B cell (primary cell): ENCODE measurements around the gene PRLHR. TPM values are rescaled to one million over a fixed set of nuclear protein-coding genes. Genes with fewer than 3 reads are reported as not detected.

Source experiments
- ATAC-seq: fragments of 200-7000 bp; cut with Tn5 transposase; one replicate; pipeline ENCODE4 v1.10.0; 2021; ENCODE audit warnings: low read depth, mild to moderate bottlenecking, moderate number of reproducible peaks, moderate library complexity
- CTCF ChIA-PET: fragments of 350-600 bp; sonication (Branson Sonifier 250); formaldehyde crosslinking; loops from one replicate; lab custom pipeline; 2021; ENCODE audit warnings: antibody characterized with exemption, inconsistent platforms; lab: Charles Lee
- POLR2A ChIA-PET: fragments of 350-600 bp; sonication (Branson Sonifier 250); formaldehyde crosslinking; loops from one replicate; lab custom pipeline; 2021; ENCODE audit warnings: antibody characterized with exemption; lab: Charles Lee
- DNase-seq: peaks from one replicate; pipeline ENCODE4 v3.0.0; 2013
- H2AFZ ChIP-seq: 2 replicates; pipeline ENCODE4 v1.6.1; 2012; ENCODE audit warnings: mild to moderate bottlenecking, low read depth, low read length; ENCODE audit not compliant: insufficient read depth, poor library complexity, severe bottlenecking
- H3K27ac ChIP-seq, 2 donors: 1 replicate in 1 of 2; 2 replicates in 1 of 2; pipeline ENCODE4 v1.5.1; 2012 to 2013; ENCODE audit warnings: low read length in 2 of 2, mild to moderate bottlenecking in 2 of 2, moderate library complexity in 1 of 2
- H3K27me3 ChIP-seq, 4 experiments: fragments of 200-600 bp in 1 of 4; sonication (generic) in 1 of 4; replicated peaks in 1 of 4; 1 replicate in 2 of 4; 2 replicates in 2 of 4; pipeline versions ENCODE4 v1.6.1 to v1.7.0; 2013 to 2016; ENCODE audit warnings: low read length in 3 of 4, mild to moderate bottlenecking in 2 of 4, mixed read lengths in 1 of 4, moderate library complexity in 1 of 4; ENCODE audit not compliant: insufficient read depth in 4 of 4, control insufficient read depth in 3 of 4; ENCODE audit errors: control extremely low read depth in 1 of 4
- H3K36me3 ChIP-seq, 2 experiments: replicated peaks in 1 of 2; 1 replicate in 1 of 2; 2 replicates in 1 of 2; pipeline versions ENCODE4 v1.6.1 to v1.7.1; 2013; ENCODE audit warnings: low read length in 1 of 2; ENCODE audit not compliant: insufficient read depth in 2 of 2, control insufficient read depth in 1 of 2; ENCODE audit errors: control extremely low read depth in 1 of 2, extremely low read depth in 1 of 2
- H3K4me1 ChIP-seq, 2 donors: fragments of 200-600 bp in 1 of 2; sonication (generic) in 1 of 2; 1 replicate in 1 of 2; 2 replicates in 1 of 2; pipeline versions ENCODE4 v1.5.1 to v1.6.1; 2013 to 2017; ENCODE audit warnings: low read length in 2 of 2; ENCODE audit not compliant: control insufficient read depth in 2 of 2, insufficient read depth in 2 of 2
- H3K4me2 ChIP-seq: replicated peaks from 2 replicates; pipeline ENCODE3; 2012; ENCODE audit warnings: mild to moderate bottlenecking, low read depth, low read length; ENCODE audit not compliant: poor library complexity, severe bottlenecking
- H3K4me3 ChIP-seq, 5 experiments: fragments of 200-600 bp in 1 of 5; sonication (generic) in 1 of 5; 1 replicate in 3 of 5; 2 replicates in 2 of 5; pipeline versions ENCODE4 v1.5.1 to v1.7.0; 2011 to 2016; ENCODE audit warnings: low read length in 4 of 5, mild to moderate bottlenecking in 4 of 5, low read depth in 2 of 5, control low read depth in 1 of 5, moderate library complexity in 1 of 5; ENCODE audit not compliant: insufficient read depth in 1 of 5; ENCODE audit errors: control extremely low read depth in 1 of 5, extremely low read depth in 1 of 5
- H3K79me2 ChIP-seq: fragments of 200-600 bp; sonication (generic); one replicate; pipeline ENCODE4 v1.6.0; 2016; ENCODE audit warnings: low read length; ENCODE audit not compliant: control insufficient read depth, insufficient read depth
- H3K9ac ChIP-seq: fragments of 200-600 bp; sonication (generic); 2 replicates; pipeline ENCODE4 v1.6.1; 2017; ENCODE audit warnings: mild to moderate bottlenecking, low read length, moderate library complexity
- H3K9me3 ChIP-seq, 3 donors: one replicate each; pipeline versions ENCODE4 v1.6.1 to v1.7.1; 2013; ENCODE audit warnings: low read length in 2 of 3; ENCODE audit not compliant: control insufficient read depth in 2 of 3, insufficient read depth in 1 of 3; ENCODE audit errors: control extremely low read depth in 1 of 3
- H4K20me1 ChIP-seq: 2 replicates; pipeline ENCODE4 v1.6.0; 2012; ENCODE audit warnings: mild to moderate bottlenecking, low read length; ENCODE audit not compliant: insufficient read depth, control insufficient read depth, poor library complexity, severe bottlenecking
- H3K27ac Mint-ChIP-seq: one replicate; pipeline ENCODE4 v1.8.0; 2021; ENCODE audit warnings: mixed read lengths
- H3K27me3 Mint-ChIP-seq: one replicate; pipeline ENCODE4 v1.8.0; 2021; ENCODE audit warnings: mixed read lengths
- H3K4me1 Mint-ChIP-seq: one replicate; pipeline ENCODE4 v1.8.0; 2021; ENCODE audit warnings: mixed read lengths
- H3K4me3 Mint-ChIP-seq: one replicate; pipeline ENCODE4 v1.8.0; 2021; ENCODE audit warnings: mixed read lengths
- H3K9me3 Mint-ChIP-seq: one replicate; pipeline ENCODE4 v1.8.0; 2022; ENCODE audit warnings: mixed read lengths; ENCODE audit not compliant: insufficient read depth
- CTCF ChIP-seq: fragments of 200-600 bp; IDR thresholded peaks from one replicate; pipeline ENCODE4 v1.8.0; 2022; ENCODE audit warnings: antibody characterized with exemption, mild to moderate bottlenecking
- EZH2 ChIP-seq: IDR thresholded peaks from 2 replicates; pipeline ENCODE4 v1.6.1; 2012; ENCODE audit warnings: borderline replicate concordance, low read depth, mild to moderate bottlenecking, moderate library complexity, low read length; ENCODE audit not compliant: insufficient read depth, poor library complexity, severe bottlenecking
- WGBS: methylation state at CpG from one replicate; pipeline ENCODE4 v1.1.5; 2013; ENCODE audit warnings: missing lambda C conversion rate; ENCODE audit not compliant: insufficient coverage; 5-methylcytosine and 5-hydroxymethylcytosine counted together
- intact Hi-C: fragments of 100-400 bp; cut with micrococcal nuclease; formaldehyde crosslinking; loops from one replicate; pipeline ENCODE4 v1.10.0; 2022
- polyA minus RNA-seq: library from RNA; depleted of rRNA, polyadenylated mRNA; stranded (reverse); fragments of >200 nt; gene quantifications from 2 replicates; pipeline ENCODE4 v1.2.3, GENCODE V29; 2012
- polyA plus RNA-seq: library from polyadenylated mRNA; depleted of rRNA; stranded (reverse); fragments of >200 nt; gene quantifications from 2 replicates; pipeline ENCODE4 v1.2.3, GENCODE V29; 2012
- total RNA-seq, 2 donors: library from RNA; stranded (reverse); fragments of 120-200 nt in 1 of 2; gene quantifications; 1 replicate in 1 of 2; 2 replicates in 1 of 2; pipeline versions ENCODE4 v1.2.3 to v1.2.4, GENCODE V29; 2013 to 2022

Gene PRLHR
- total RNA-seq = not detected in 2 replicates
- total RNA-seq (2013) = not detected
- polyA plus RNA-seq = not detected in 2 replicates
- not detected in 2 replicates for polyA minus RNA-seq

- no peak within 1 kb of the TSS for H3K27ac Mint-ChIP-seq
- WGBS = 20% methylated on average over 42 of the region's 52 CpGs
- Histone ChIP-seq H3K9ac (no peak within 1 kb of the TSS), H3K4me3 (no peak within 1 kb of the TSS), H4K20me1 (no peaks in the 10 kb centered on the region), H3K27me3 (peaks cover 0 to 50% (median 18%) of the 10 kb centered on the region in 4 experiments), H3K36me3 (no peaks in the 10 kb centered on the region), H3K4me2 (no peak within 1 kb of the TSS), H2AFZ (no peak within 1 kb of the TSS), H3K79me2 (no peaks in the 10 kb centered on the region), H3K4me1 (no peaks in the 10 kb centered on the region), H3K9me3 (peaks cover 0 to 27% (median 0%) of the 10 kb centered on the region in 3 donors), H3K27ac (no peak within 1 kb of the TSS)
- H3K27me3 Mint-ChIP-seq = peaks cover 74% of the 10 kb centered on the region
- POLR2A ChIA-PET = no interaction called here
- H3K4me3 Mint-ChIP-seq = no peak within 1 kb of the TSS
- intact Hi-C loops = no loop called here
- CTCF ChIA-PET = no interaction called here
- no peaks in the 10 kb centered on the region for H3K9me3 Mint-ChIP-seq
- H3K4me1 Mint-ChIP-seq = peaks cover 7% of the 10 kb centered on the region
- TF ChIP-seq CTCF (no peak), EZH2 (no peak)
- no peak for DNase-seq
- no peak for ATAC-seq
Measured at GRCh38 chr10:118595598-118596425, at the start of gene PRLHR. Gene PRLHR, minus strand, starts transcription at chr10:118595648. Its CDS starts 404 bp downstream, at chr10:118595244.

GRCh38 chr10:118642228-118642627 lies 46.8 kb upstream of the PRLHR start:
- no CpG with 5 or more reads among the region's 2 CpGs for WGBS
- no peaks in the 10 kb centered on the region for H3K4me1 Mint-ChIP-seq
- DNase-seq (no peak), ATAC-seq (no peak)
- Histone ChIP-seq H3K9me3 (peaks cover 0 to 22% (median 4%) of the 10 kb centered on the region in 3 donors), H3K36me3 (no peaks in the 10 kb centered on the region), H3K4me3 (no peak overlapping the region), H2AFZ (no peak overlapping the region), H3K79me2 (no peaks in the 10 kb centered on the region), H3K4me2 (no peak overlapping the region), H4K20me1 (no peaks in the 10 kb centered on the region), H3K27ac (no peak overlapping the region), H3K9ac (no peak overlapping the region), H3K4me1 (no peaks in the 10 kb centered on the region), H3K27me3 (no peaks in the 10 kb centered on the region)
- no peak overlapping the region for H3K27ac Mint-ChIP-seq
- peaks cover 7% of the 10 kb centered on the region for H3K9me3 Mint-ChIP-seq
- peaks cover 16% of the 10 kb centered on the region for H3K27me3 Mint-ChIP-seq
- TF ChIP-seq EZH2 = no peak
- TF ChIP-seq CTCF = no peak
- ChIA-PET CTCF (no interaction called here), POLR2A (no interaction called here)
- H3K4me3 Mint-ChIP-seq = no peak overlapping the region
- intact Hi-C loops = no loop called here
